WTC11 (cell line): ENCODE data around the gene SREBF2. TPM values are rescaled to one million over a fixed set of nuclear protein-coding genes. Genes with fewer than 3 reads are reported as not detected.

Source experiments
- ATAC-seq: fragments of 200-7000 bp; cut with Tn5 transposase; 2 replicates; pipeline ENCODE4 v1.10.0; 2021; ENCODE audit warnings: mild to moderate bottlenecking, moderate library complexity
- CTCF ChIA-PET: fragments of 300-600 bp; sonication (Branson Sonifier 250); formaldehyde crosslinking; loops from one replicate; lab custom pipeline; 2021; ENCODE audit warnings: antibody characterized with exemption; lab: Charles Lee
- POLR2A ChIA-PET: fragments of 350-600 bp; sonication (Branson Sonifier 250); formaldehyde crosslinking; loops from one replicate; lab custom pipeline; 2021; ENCODE audit warnings: antibody characterized with exemption; lab: Charles Lee
- DNase-seq: peaks from one replicate; pipeline ENCODE4 v3.0.0; 2021; ENCODE audit warnings: low spot score
- H3K27ac Mint-ChIP-seq: 2 replicates; pipeline ENCODE4 v1.8.0; 2021; ENCODE audit warnings: mixed read lengths
- H3K27me3 Mint-ChIP-seq: 2 replicates; pipeline ENCODE4 v1.8.0; 2021; ENCODE audit warnings: low read depth, mild to moderate bottlenecking, moderate library complexity, mixed read lengths
- H3K36me3 Mint-ChIP-seq: 2 replicates; pipeline ENCODE4 v1.8.0; 2021; ENCODE audit warnings: mixed read lengths
- H3K4me1 Mint-ChIP-seq: 2 replicates; pipeline ENCODE4 v1.8.0; 2022; ENCODE audit warnings: mixed read lengths
- H3K4me3 Mint-ChIP-seq: 2 replicates; pipeline ENCODE4 v1.8.0; 2021; ENCODE audit warnings: mild to moderate bottlenecking, moderate library complexity, mixed read lengths
- H3K9me3 Mint-ChIP-seq: 2 replicates; pipeline ENCODE4 v1.8.0; 2021; ENCODE audit warnings: mixed read lengths
- ATF1 ChIP-seq: sonication (generic); formaldehyde crosslinking; IDR thresholded peaks from 2 replicates; pipeline ENCODE4 v1.8.1; 2023; ENCODE audit warnings: mild to moderate bottlenecking, moderate library complexity, missing genetic modification reagents
- CBFB ChIP-seq: sonication (generic); formaldehyde crosslinking; IDR thresholded peaks from 2 replicates; pipeline ENCODE4 v1.8.1; 2022; ENCODE audit warnings: mild to moderate bottlenecking, low read depth, missing genetic modification reagents
- CREM ChIP-seq: sonication (generic); formaldehyde crosslinking; IDR thresholded peaks from 2 replicates; pipeline ENCODE4 v1.8.1; 2022; ENCODE audit warnings: mild to moderate bottlenecking, missing genetic modification reagents, moderate library complexity
- MXD4 ChIP-seq: fragments of 250-450 bp; sonication (Bioruptor Pico); IDR thresholded peaks from 2 replicates; pipeline ENCODE4 v1.8.0; 2021; ENCODE audit warnings: mild to moderate bottlenecking, moderate library complexity, borderline replicate concordance
- MYBL2 ChIP-seq: sonication (generic); formaldehyde crosslinking; IDR thresholded peaks from 2 replicates; pipeline ENCODE4 v1.8.1; 2023; ENCODE audit warnings: mild to moderate bottlenecking, moderate library complexity, missing genetic modification reagents
- OVOL2 ChIP-seq: fragments of 250-450 bp; sonication (Bioruptor Pico); IDR thresholded peaks from 2 replicates; pipeline ENCODE4 v1.9.0; 2021; ENCODE audit warnings: mild to moderate bottlenecking, borderline replicate concordance
- ZNF317 ChIP-seq: sonication (generic); formaldehyde crosslinking; IDR thresholded peaks from 2 replicates; pipeline ENCODE4 v1.8.1; 2023; ENCODE audit warnings: low read depth, mild to moderate bottlenecking, moderate library complexity, missing genetic modification reagents, borderline replicate concordance
- microRNA-seq: library from miRNA; unstranded; fragments of <30 nt; microRNA quantifications from one replicate; pipeline ENCODE4 v1.2.0, GENCODE V29; 2022; ENCODE audit warnings: borderline number of aligned reads
- total RNA-seq: library from RNA; stranded (reverse); gene quantifications from 3 replicates; pipeline ENCODE4 v1.2.3, GENCODE V29; 2021
- TF ChIP-seq, protein P1 (sequence below): fragments of 200-600 bp; IDR thresholded peaks from 2 replicates; pipeline ENCODE4 v1.8.0; 2022; ENCODE audit warnings: antibody characterized with exemption
- TF ChIP-seq, protein P2 (sequence below): sonication (generic); formaldehyde crosslinking; IDR thresholded peaks from 2 replicates; pipeline ENCODE4 v1.8.1; 2023; ENCODE audit warnings: mild to moderate bottlenecking, moderate library complexity, missing genetic modification reagents
- TF ChIP-seq, protein P3 (sequence below): sonication (generic); formaldehyde crosslinking; IDR thresholded peaks from 2 replicates; pipeline ENCODE4 v1.8.1; 2022; ENCODE audit warnings: mild to moderate bottlenecking, moderate library complexity, missing genetic modification reagents
- TF ChIP-seq, protein P4 (sequence below): sonication (generic); formaldehyde crosslinking; IDR thresholded peaks from 2 replicates; pipeline ENCODE4 v1.8.0; 2023; ENCODE audit warnings: missing genetic modification reagents

The SREBF2 gene
- total RNA-seq, 1 experiment from 2014 or later = 151 TPM

DNA sequence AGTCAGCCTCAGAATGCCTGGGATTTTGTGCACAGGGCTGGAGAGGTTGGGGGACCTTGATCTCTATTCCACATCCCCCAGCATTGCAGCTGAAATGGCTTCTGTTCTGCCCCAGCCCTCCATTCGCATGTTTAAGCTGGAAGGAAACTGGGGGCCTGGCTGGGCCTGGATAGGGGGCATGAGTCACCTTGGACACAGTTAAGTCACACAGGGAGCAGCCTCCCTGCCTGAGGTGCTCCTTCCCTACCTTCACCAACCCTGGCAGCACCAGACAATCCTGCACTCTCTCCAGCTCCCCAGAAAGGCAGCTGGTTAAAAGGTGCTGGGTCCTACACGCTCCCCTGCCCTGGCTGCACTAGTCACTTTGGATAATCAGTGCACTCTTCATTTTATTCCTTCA is 119.8 kb downstream of the SREBF2 start:
- ATAC-seq (no peak), DNase-seq (no peak)
- POLR2A ChIA-PET = no interaction called here
- CTCF ChIA-PET = interaction anchor here (1.0 to 6.6 kb wide), 11 partner anchors 9 to 286 kb away, joined by 3 to 37 read pairs (median 5); partner anchors contain the start of genes NDUFA6 and TNFRSF13C
- Mint-ChIP-seq H3K4me3 (no peak overlapping the region), H3K27ac (no peak overlapping the region), H3K4me1 (peaks cover 24% of the 10 kb centered on the region), H3K36me3 (peaks cover 2% of the 10 kb centered on the region), H3K27me3 (peaks cover 11% of the 10 kb centered on the region), H3K9me3 (peaks cover 3% of the 10 kb centered on the region)
- TF ChIP-seq CREM (CRISPR knock-in tag) (no peak), ATF1 (CRISPR knock-in tag) (no peak), MXD4 (CRISPR knock-in tag) (no peak), CBFB (CRISPR knock-in tag) (no peak), ZNF317 (no peak), MYBL2 (no peak), OVOL2 (no peak)
- TF ChIP-seq, protein P1, sequence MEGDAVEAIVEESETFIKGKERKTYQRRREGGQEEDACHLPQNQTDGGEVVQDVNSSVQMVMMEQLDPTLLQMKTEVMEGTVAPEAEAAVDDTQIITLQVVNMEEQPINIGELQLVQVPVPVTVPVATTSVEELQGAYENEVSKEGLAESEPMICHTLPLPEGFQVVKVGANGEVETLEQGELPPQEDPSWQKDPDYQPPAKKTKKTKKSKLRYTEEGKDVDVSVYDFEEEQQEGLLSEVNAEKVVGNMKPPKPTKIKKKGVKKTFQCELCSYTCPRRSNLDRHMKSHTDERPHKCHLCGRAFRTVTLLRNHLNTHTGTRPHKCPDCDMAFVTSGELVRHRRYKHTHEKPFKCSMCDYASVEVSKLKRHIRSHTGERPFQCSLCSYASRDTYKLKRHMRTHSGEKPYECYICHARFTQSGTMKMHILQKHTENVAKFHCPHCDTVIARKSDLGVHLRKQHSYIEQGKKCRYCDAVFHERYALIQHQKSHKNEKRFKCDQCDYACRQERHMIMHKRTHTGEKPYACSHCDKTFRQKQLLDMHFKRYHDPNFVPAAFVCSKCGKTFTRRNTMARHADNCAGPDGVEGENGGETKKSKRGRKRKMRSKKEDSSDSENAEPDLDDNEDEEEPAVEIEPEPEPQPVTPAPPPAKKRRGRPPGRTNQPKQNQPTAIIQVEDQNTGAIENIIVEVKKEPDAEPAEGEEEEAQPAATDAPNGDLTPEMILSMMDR = no peak
- TF ChIP-seq, protein P2, sequence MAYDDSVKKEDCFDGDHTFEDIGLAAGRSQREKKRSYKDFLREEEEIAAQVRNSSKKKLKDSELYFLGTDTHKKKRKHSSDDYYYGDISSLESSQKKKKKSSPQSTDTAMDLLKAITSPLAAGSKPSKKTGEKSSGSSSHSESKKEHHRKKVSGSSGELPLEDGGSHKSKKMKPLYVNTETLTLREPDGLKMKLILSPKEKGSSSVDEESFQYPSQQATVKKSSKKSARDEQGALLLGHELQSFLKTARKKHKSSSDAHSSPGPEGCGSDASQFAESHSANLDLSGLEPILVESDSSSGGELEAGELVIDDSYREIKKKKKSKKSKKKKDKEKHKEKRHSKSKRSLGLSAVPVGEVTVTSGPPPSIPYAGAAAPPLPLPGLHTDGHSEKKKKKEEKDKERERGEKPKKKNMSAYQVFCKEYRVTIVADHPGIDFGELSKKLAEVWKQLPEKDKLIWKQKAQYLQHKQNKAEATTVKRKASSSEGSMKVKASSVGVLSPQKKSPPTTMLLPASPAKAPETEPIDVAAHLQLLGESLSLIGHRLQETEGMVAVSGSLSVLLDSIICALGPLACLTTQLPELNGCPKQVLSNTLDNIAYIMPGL (CRISPR knock-in tag) = no peak
- TF ChIP-seq, protein P3, sequence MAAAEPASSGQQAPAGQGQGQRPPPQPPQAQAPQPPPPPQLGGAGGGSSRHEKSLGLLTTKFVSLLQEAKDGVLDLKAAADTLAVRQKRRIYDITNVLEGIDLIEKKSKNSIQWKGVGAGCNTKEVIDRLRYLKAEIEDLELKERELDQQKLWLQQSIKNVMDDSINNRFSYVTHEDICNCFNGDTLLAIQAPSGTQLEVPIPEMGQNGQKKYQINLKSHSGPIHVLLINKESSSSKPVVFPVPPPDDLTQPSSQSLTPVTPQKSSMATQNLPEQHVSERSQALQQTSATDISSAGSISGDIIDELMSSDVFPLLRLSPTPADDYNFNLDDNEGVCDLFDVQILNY (CRISPR knock-in tag) = no peak
- TF ChIP-seq, protein P4, sequence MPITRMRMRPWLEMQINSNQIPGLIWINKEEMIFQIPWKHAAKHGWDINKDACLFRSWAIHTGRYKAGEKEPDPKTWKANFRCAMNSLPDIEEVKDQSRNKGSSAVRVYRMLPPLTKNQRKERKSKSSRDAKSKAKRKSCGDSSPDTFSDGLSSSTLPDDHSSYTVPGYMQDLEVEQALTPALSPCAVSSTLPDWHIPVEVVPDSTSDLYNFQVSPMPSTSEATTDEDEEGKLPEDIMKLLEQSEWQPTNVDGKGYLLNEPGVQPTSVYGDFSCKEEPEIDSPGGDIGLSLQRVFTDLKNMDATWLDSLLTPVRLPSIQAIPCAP (CRISPR knock-in tag) = no peak

Small RNAs within 50 kb of the gene (microRNA-seq; reads per million reads assigned to microRNA genes)
- 88.0 reads per million, percentile 62 among the genes with 10 or more reads in this experiment for gene MIR33A

Other genes with a start within 250 kb of the SREBF2 start
- gene PMM1, start 243.3 kb upstream of the SREBF2 start, total RNA-seq = 14.8 to 15.7 TPM (median 15.0 TPM) in 3 replicates
- 30.3 to 32.2 TPM (median 30.4 TPM) in 3 replicates for gene DESI1, start 212.1 kb upstream of the SREBF2 start, total RNA-seq
- gene XRCC6, start 211.8 kb upstream of the SREBF2 start, total RNA-seq = 410 to 474 TPM (median 420 TPM) in 3 replicates
- 188 to 207 TPM (median 188 TPM) in 3 replicates for gene SNU13, start 144.2 kb upstream of the SREBF2 start, total RNA-seq
- gene MEI1, start 133.6 kb upstream of the SREBF2 start, total RNA-seq = 0.16 to 1.1 TPM (median 0.35 TPM) in 3 replicates
- 19.0 to 21.3 TPM (median 19.2 TPM) in 3 replicates for gene CCDC134, start 32.4 kb upstream of the SREBF2 start, total RNA-seq
- gene SHISA8, start 82.0 kb downstream of the SREBF2 start, total RNA-seq = 2.1 to 2.4 TPM (median 2.2 TPM) in 3 replicates
- gene TNFRSF13C, start 93.7 kb downstream of the SREBF2 start, total RNA-seq = 2.8 to 3.6 TPM (median 2.8 TPM) in 3 replicates
- gene CENPM, start 114.0 kb downstream of the SREBF2 start, total RNA-seq = 40.3 to 43.7 TPM (median 41.7 TPM) in 3 replicates
- gene SEPTIN3, start 136.3 kb downstream of the SREBF2 start, total RNA-seq = 19.5 to 25.3 TPM (median 24.0 TPM) in 3 replicates
- gene WBP2NL, start 165.7 kb downstream of the SREBF2 start, total RNA-seq = not detected in 3 replicates
- gene NAGA, start 237.7 kb downstream of the SREBF2 start, total RNA-seq = 19.4 to 22.8 TPM (median 22.3 TPM) in 3 replicates
- 5.7 to 7.1 TPM (median 6.3 TPM) in 3 replicates for gene PHETA2, start 241.1 kb downstream of the SREBF2 start, total RNA-seq
- gene SMDT1, start 246.6 kb downstream of the SREBF2 start, total RNA-seq = 39.9 to 50.6 TPM (median 49.6 TPM) in 3 replicates